ENCODE results near the gene CLSTN2.

CLSTN2 gene

DNA sequence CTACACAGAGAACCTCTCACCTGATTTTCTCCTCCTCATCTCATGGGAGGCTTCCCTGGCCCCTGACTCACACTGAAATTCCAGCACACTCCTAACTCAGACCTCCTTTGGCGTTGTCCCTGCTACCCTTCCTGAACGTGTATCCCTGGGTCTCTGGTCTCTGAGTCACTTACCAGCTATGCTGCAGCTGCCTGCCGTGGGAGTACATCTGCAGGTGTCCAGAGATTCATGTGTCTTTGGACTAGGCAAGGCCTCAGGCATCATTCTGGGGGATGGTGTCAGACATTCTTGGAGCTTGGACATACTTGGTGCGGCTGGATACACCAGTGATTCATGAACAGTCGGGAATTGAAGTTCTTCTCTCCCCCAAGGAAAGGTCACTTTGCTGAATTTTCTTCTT lies 594.1 kb downstream of the CLSTN2 start:
- no peak for DNase-seq

DNA sequence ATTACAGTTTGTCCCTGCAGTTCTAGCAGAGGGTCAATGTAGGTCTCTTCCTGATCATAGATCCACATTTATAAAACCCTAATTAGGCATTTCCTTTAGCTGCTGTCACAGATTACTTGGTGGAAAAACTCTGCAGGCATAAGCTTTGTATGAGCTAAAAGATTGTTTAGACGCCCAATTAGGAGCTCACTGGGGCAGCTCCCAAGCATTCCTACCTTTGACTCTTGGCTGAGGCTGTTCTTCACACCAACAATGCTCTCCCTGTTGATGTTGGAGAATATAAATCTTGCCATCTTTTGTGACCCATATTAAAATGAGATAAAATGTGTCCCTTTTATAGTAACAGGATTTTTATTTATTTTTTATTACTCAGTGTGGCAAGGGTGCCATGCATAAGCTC lies 594.6 kb downstream of the CLSTN2 start:
- DNase-seq, result no peak

DNA sequence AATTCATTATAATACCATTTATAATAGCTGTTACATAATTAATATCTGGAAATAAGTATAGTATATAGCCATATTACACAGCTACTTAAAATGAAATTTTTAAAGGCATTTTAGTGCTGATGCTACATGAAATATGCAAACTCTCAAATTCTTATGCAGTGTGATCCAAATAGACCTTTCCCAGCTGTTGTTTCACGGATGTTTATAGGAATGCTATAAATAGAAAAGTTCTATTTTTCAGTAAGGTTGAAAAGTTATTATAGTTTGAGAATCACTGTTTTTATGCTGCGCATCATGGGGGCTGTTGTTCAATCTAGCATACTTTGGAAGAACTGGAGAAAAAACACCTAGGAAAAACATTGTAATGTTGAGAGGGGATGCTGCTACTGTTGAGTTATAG lies 595.1 kb downstream of the CLSTN2 start:
- no peak for DNase-seq

DNA sequence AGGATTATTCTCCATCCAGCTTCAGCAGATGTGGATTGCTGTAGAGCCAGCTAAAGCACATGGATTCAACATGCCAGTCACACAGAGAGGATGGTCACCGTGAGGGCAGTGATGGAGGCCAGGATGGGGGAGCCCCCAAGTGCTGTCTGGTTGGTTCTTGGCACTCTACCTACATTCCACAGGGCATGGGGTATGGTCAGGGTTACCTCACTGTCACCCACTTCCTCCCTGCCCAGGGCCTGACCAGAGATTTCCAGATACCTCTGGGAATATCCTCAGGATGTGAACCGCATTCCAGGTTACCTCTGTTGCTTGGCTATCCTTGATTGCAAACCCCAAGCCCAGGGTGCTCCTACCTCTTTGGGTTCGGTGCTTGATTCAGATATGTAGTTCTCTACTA lies 595.6 kb downstream of the CLSTN2 start:
- no peak for DNase-seq

DNA sequence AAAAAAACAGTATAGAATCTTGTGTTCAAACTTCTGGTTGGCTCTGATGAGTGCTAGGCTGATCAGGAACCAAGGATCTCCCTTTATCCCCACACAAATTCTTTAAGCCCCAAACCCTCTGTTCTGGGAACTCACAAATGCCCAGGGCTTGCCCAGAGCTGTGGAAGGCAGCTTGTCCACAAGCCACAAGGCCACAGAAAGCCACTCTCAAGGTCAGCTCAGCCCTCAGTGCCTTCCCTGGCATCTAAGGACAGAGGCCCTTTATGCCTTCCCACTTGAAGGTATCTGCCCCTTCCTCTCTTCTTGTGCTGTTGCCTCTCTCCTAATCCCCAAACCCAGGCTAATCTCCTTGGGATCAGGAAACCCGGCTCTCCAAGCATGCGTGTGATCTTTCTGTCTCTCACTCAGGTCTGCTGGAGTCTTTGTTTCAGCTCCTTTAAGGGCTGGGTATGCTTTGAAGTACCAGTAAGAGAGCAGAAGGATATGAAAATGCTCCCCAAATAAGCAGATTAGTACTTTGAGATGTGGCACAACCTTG lies 597.9 kb downstream of the CLSTN2 start:
- DNase-seq, result no peak

DNA sequence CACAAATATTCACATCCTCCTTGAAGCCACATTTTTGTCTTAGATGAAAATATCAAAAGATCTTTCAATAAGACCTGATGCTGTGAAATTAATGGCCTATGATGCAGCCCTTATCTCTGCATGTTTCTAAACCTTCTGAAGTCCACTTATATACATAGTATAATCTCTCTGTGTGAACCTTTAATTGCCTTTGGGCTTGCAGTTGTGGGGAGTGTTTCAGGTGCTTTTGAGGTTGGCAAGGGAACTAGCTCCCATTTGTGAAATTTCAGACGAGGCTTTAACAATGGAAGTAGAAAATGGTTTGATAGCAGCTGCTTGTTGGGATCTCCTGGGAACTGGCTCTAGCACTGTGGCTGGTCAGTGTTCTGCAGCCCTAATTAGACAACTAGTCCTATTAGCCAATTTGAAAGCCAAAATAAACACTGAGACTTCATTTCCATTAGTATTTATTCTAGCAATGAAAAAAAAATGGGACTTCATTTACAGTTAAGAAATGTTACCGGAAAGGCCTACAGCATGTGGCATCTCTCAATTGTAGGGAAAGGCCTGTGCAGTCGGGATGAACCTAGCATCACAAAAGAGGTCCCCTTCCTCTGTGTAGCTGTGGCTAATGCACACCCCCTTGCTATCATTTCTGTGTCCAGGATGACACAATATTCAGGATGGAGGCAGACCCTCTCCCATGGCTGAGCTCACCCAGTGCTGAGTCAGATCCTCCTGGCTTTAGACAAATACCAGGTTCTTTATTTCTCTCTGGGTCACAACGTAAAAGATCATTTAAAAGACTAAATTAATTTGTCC lies 602.1 kb downstream of the CLSTN2 start:
- no peak for DNase-seq

DNA sequence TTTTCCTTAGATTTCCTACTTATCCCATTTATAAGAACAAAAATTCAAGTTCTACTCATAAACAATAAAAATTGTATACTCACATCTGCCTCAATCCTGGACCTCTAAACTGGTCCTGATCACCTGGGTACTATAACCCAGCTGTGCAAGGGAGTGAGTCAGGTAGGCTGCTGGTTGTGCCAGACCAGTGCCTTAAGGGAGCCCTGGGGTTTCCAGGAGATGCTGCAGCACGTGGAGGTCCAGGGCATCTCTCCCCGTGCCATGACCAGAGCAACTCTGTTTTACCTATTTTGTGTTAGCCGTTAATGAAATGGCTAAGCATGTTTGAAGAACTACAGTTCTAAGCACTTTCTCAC lies 602.7 kb downstream of the CLSTN2 start:
- no peak for DNase-seq

DNA sequence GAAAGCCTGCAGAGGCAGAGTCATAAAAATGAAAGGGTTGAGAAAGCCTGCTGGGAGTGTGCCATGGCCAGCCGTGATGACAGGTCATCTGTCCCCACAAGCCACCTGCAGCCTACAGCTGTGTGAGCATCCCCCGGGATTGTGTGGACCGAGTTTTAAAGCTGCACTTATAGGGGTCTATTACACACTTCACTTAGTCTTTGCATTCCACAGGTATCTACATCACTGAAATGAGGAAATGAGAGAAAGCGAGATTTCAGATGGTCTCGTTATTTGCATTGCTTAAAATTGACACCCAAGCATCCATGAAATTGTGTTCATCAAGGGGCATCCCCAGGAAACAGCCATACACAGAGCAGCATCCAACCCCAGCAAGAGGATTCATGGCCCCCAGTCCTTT lies 605.3 kb downstream of the CLSTN2 start:
- DNase-seq, result no peak

DNA sequence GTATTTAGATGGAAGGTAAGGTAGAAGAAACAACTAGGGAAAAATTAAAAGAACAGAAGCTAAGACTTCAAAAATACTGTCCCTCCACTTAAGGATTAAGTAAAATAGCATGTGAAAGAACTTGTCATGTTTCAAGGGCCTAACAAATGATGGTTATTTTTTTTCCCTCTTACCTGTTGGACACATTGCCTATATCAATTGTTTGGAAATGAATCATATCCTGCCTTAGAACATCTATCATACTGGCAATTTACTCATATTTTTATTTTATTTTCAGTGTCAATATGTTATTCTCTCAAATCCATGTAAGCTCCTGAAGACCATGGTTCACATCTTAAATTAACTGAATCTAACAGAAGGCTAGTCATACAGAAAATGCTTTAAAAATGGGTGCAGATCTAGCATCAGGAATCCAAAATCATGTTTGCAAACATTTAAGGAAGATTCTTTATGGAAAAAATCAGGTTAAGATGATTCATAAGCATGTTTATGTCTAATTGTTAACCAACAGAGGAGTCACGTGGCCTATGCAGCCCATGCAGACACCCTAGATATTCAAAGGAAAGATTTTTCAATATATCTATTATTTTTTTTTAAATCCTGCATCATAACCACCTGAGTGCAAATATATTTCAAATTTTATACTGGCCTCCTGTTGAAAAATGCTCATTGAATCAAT lies 607.1 kb downstream of the CLSTN2 start:
- no peak for DNase-seq

DNA sequence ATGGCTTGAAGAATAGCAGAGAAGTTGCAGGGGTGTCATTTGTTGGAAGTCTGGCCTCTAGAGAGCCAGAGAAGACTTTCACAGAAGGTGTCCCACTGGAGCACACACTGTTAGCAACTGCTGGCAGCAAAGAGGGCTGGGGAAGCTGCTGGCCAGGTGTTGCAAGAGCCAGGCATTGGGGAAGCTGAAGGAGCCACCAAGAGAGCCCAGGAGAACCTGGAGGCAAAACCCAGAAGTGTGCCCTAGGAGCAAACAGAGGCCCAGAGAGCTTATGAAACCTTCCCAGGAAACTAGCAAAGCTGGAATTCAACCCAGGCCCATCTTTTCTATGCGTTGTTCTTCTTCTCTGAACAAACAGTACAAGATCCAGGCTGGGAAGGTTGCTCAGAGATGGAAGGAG lies 610.2 kb downstream of the CLSTN2 start:
- DNase-seq, result no peak

DNA sequence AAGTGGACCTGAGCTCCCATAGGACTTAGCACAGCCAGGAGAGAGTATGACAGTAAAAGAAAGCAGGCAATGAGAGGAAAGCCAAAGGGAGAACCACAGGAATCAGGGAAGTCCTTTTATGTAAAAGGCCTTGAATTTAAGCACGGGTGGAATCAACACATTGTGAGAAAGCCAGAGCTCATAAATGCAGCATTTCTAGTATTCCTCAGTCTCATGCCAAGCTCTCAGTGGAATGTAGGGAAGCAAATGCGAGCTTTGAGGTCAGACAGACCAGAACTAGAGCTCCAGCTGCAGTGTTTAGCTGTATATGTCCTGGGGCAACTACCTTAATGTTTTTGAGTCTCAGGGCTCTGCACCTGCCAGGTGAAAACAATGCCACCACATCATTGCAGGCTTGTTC lies 610.8 kb downstream of the CLSTN2 start:
- no peak for DNase-seq

DNA sequence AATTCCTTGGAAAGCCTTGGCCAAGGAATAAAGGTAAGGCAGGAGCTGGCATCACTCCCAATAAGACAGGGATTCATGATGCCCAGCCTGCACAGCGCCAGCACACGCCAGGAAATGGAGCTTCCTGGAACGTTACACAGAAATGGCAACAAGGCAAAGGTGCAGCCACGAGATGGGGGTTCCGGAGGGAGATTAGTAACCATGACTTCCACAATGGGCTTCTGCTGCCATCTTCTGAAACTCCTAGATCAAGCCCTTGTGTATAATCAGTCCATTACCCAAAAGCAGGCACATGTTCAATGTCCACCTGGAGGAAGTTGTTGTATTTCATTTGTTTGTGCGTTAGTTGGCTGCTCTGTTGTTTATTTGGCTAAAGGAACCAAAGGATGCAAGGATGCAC lies 611.7 kb downstream of the CLSTN2 start:
- no peak for DNase-seq

DNA sequence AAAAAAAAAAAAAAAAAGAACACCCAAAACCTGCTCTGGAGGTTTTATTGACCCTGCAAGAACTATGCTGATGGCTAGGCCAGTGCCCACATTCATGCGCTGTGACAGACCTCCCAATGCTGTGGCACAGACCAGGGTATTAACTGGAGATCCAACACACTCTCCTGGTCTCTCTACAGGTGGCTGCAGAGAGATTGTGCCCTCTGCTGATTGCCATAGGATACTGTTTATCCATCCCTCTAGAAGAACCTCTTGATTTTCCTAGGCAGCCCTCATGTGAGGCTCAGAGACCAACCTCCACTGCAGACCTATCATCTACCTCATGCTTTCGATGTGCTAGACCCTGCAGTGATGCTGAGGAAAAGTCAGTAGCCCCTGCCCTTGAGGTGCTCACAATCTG lies 617.4 kb downstream of the CLSTN2 start:
- DNase-seq, result no peak

DNA sequence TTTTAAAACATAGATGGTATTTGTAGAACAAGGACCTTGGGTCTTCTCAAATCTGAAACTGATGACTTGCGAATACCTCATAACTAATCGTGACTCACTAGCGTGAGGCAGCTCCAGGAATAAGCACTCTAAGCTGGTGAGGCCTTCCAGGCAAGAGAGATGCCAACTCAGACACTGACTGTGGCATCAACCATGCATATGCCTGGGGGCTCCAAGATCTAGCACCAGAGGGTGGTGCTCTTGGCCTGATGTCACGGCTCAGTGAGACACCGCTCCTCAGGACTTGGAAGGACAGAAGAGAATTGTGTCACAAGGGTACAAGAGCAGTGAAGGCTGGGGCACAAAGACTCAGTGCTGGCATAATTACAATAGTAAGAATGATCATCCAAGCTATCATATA lies 617.9 kb downstream of the CLSTN2 start:
- DNase-seq, result peak in 1 of 3 donors; percentile 2

DNA sequence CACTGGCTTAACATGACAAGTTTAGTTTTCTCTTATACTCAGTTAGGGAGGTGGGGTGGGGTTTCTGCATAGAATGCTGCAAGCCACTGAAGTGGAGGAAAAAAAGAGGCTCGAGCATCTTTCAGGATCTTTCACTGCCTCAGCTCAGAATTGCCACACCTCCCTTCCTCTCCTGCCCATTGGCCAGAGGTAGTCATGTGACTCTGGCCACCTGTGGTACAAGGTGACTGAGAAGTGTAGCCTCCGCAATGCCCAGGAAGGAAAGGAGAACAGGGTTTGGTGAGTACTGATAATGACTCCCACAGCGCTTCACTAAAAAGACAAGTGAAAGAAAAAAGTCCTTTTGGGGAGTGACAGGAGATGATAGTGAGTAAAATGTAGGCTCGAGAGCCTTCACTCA lies 618.6 kb downstream of the CLSTN2 start:
- DNase-seq, result no peak

DNA sequence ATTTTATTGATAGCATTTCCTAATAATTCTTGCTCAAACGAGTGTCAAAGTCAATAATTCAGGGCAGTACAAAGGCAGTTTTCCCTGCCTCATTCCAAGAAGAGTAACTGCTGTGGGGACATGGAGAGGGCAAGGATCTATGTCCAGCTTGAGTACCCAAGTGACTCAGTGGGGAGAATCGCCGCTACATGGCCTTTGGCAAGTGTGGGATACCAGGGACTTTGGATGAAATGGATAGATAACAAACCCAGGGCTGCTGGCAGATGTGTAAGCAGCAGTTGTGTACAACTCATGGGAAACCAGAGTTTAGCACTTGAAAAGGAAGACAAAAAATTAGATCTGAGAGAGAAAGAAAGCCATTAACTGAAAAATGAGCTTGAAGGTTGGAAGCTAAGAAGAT lies 620.7 kb downstream of the CLSTN2 start:
- DNase-seq, result no peak

DNA sequence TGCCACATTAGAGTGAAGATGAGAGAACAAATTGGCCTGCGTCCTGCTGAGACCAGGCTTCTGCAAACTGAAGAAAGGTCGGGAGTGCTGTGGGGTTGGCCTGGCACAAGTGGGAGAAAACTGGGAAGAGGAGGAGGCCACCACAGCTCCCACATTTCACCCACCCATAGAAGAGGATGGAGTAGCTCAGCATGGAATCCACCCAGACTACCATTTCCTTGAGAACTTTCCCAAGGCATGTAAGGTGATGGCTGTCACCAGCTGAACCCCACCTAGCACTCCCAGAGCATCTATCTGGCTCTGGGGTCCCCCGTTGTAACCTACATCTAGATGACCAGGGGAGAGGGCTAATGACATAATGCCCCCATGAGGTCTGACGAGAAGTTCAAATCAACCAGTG lies 622.5 kb downstream of the CLSTN2 start:
- DNase-seq, result no peak

DNA sequence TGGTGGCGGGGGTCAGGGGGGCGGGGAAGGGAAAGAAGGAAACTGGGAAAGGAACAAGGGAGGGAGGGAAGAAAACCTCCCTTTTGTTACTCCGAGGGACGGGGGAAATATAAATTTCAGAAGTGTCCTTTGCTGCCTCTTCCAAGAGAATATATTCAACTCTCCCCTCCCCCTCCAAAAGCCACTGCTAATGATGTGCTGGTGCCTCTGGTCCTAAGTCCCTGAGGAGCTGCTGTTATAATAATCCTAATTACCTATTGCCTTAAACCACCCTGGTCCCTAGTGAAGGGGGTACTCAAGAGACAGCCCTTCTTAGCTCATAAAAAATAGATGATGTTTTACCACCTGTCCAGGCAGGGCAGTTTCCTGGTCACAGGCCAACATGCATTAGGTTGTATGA lies 624.6 kb downstream of the CLSTN2 start:
- DNase-seq, result no peak

DNA sequence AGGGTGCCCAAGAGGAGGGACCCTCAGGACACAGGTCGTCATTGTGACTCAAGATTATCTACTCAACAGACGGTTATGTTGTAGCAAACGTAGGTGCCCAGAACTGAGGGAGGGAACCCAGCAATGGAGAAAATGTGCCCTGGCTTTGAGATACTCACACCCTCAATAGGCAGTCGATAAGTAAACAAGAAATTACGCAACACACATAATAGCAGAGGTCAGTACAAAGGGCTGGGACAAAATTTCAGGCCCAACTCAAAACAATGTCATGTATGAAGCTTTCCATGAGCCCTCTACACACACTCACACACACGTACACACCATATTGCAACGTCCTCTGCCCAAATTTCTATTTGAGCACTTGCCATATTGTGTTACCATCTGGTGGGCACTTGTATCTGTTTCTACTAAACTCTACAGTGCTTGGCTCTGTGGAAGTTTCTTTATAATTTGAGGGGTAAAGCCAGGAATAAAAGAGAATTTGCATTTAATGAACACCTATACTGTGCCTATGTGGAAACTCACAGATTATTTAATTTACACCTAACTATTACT lies 628.3 kb downstream of the CLSTN2 start:
- DNase-seq, result no peak

DNA sequence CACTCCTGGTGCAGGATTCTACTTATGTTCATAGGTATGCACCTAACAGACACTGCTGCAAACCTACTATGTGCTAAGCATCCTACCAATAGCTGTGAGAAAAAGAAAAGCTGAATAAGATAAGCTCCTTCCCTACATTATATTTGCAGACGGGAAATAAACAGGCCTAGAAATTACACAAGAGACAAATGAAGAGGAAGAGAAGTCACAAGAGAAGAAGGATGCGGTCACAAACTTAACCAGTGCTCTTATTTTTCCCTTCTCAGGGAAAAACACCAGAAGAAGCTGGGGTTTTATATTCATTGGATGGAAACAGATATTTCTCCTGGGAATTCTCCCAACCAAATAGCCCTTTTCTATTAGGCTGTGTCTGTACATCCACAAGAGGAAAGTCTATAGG lies 633.1 kb downstream of the CLSTN2 start:
- DNase-seq, result no peak

DNA sequence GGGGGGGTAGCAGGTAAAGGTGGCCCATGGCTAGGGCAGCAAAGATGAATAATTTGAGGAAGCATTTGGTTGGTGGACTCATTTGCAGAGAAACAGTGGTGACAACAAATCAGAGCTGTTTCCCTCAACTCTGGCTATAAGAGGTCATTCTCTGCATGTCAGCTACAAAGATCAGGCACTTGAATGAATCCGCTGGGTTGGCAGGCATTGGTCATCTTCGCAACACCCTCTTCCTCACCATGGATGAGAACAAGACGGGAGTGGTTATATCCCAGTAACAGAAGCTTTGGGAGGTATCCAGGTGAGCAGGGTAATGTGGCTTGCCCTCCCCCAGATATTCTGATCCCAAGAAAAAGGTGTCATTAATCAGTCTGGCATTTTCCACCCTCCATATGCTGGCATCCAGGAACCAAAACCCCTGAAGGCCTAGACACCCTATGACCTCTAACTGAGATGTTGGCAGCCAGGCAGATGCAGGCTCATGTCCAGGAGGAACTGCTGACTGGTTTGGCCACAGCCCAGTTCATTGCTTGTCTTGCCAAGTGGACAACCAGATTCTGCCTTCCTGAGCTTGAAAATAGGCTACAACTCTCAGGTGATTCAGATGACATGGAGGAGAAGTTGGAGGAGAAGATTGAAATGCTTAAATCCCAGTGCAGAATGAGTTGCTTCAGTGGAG lies 634.0 kb downstream of the CLSTN2 start:
- no peak for DNase-seq

DNA sequence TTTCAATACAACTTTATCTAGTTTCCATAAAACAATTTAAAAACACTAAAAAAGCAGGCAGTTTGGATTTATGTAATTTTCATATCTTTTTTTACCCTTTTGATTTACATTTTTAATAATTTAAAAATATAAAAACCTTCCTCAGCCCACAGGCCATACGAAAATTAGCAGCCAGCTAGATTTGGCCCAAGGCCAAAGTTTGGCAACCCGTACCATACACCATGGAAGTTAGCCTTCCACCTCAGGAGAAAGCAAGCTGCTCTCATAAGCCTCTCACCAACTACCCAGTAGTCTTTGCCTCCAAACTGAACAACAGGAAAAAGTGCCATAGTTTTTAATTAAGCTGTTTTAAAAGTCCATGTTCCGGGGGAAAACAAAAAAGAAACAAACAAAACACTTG lies 635.6 kb downstream of the CLSTN2 start:
- no peak for DNase-seq

DNA sequence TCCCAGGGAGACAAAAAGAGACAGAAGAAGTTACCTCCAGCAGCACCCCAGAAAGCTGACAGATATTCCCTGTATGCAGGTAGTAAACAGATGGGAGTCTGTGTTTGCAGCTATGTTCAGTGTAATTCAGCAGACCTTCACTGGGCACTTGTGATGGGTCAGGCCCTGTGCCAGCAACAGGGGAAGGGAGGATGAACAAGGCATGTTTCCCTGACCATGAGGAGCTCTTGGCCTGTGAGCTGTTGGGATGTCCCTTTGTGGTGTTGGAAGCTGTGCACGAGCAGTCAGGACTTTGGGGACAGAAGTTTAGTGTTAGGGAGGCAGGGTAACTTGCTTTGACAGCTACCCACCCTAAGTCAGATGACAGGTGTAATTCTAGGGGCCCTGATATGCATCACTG lies 636.9 kb downstream of the CLSTN2 start:
- DNase-seq, result no peak

DNA sequence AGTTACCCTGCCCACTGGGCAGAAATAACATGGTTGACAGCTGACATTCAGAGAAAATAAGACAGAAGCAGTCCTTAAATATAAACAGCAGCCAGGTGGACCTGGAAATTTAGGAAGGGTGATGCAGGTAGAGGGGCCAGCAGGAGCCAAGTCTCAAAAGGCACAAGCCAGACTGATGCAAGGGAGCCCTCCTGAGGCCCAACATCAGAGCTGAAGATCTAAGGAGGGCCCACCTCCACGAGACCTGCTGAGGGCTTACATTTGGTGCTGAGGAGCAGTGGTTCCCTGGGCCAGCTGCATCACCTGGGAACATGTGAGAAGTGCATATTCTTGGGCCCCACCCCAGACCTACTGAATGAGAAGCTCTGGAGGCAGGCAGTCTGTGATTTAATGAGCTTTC lies 637.3 kb downstream of the CLSTN2 start:
- DNase-seq, result no peak
